Esophagus muscularis mucosa (tissue), 4 donors: ENCODE measurements around the gene CTSW. TPM values are rescaled to one million over a fixed set of nuclear protein-coding genes. Genes with fewer than 3 reads are reported as not detected.
A peak's percentile ranks its signal among the peaks of the same experiment; 100 is the strongest.

Experiments used
- DNase-seq: peaks from one replicate; pipeline ENCODE4 v3.0.0-alpha.2; 2017; ENCODE audit errors: extremely low spot score
- H3K27ac ChIP-seq, 4 donors: fragments of 200-600 bp; sonication (generic); replicated peaks in 1 of 4; 1 replicate in 3 of 4; 2 replicates in 1 of 4; pipeline ENCODE4 v1.5.1; 2016 to 2019; ENCODE audit warnings: mild to moderate bottlenecking in 1 of 4
- H3K27me3 ChIP-seq, 4 donors: fragments of 200-600 bp; sonication (generic); one replicate each; pipeline versions ENCODE4 v1.5.1 to v1.6.0; 2016 to 2019
- H3K36me3 ChIP-seq, 4 donors: fragments of 200-600 bp; sonication (generic); one replicate each; pipeline ENCODE4 v1.5.1; 2016 to 2019
- H3K4me1 ChIP-seq, 4 donors: fragments of 200-600 bp; sonication (generic); one replicate each; pipeline ENCODE4 v1.5.1; 2016 to 2019
- H3K4me3 ChIP-seq, 4 donors: fragments of 200-600 bp; sonication (generic); 1 replicate in 2 of 4; 2 replicates in 2 of 4; pipeline ENCODE4 v1.5.1; 2016 to 2019; ENCODE audit warnings: mild to moderate bottlenecking in 4 of 4, moderate library complexity in 1 of 4
- H3K9me3 ChIP-seq, 4 donors: fragments of 200-600 bp; sonication (generic); 1 replicate in 3 of 4; 2 replicates in 1 of 4; pipeline ENCODE4 v1.5.1; 2016 to 2019
- EP300 ChIP-seq: sonication (generic); formaldehyde crosslinking; IDR thresholded peaks from one replicate; pipeline ENCODE4 v1.6.1; 2017; ENCODE audit warnings: antibody characterized with exemption
- POLR2A ChIP-seq: fragments of 450-650 bp; IDR thresholded peaks from one replicate; pipeline ENCODE4 v1.6.1; 2017; ENCODE audit warnings: antibody characterized with exemption, moderate library complexity, mild to moderate bottlenecking, low read depth
- POLR2AphosphoS5 ChIP-seq, 2 donors: sonication (generic); formaldehyde crosslinking; IDR thresholded peaks; one replicate each; pipeline ENCODE4 v1.6.1; 2017; ENCODE audit warnings: antibody characterized with exemption in 2 of 2
- WGBS: methylation state at CpG from one replicate; pipeline ENCODE4 v1.1.5; 2018; 5-methylcytosine and 5-hydroxymethylcytosine counted together
- intact Hi-C: fragments of 100-400 bp; cut with DNase I; formaldehyde crosslinking; loops from one replicate; pipeline ENCODE4 v1.15.1; 2023
- total RNA-seq, 4 donors: library from RNA; depleted of rRNA; stranded (reverse); fragments of >200 nt; gene quantifications; one replicate each; pipeline versions ENCODE4 v1.1.0 to v1.2.1, GENCODE V29; 2016
- TF ChIP-seq, protein P1 (sequence below), 3 experiments: fragments of 200-600 bp in 2 of 3; fragments of 450-650 bp in 1 of 3; sonication (generic) in 2 of 3; IDR thresholded peaks; one replicate each; pipeline ENCODE4 v1.5.1; 2017 to 2019; ENCODE audit warnings: antibody characterized with exemption in 3 of 3, mild to moderate bottlenecking in 2 of 3, moderate library complexity in 1 of 3

Gene CTSW
- total RNA-seq, 4 donors from 2014 or later = 0.83 to 2.7 (median 1.5) TPM

GRCh38 chr11:65861533-65862183 is 18.0 kb upstream of the CTSW start:
- Histone ChIP-seq H3K4me3 (peak overlapping the region; percentile 98 to 100 (median 99)), H3K4me1 (peaks cover 24 to 60% (median 48%) of the 10 kb centered on the region in 4 donors), H3K9me3 (no peaks in the 10 kb centered on the region), H3K36me3 (peaks cover 35 to 56% (median 51%) of the 10 kb centered on the region in 4 donors), H3K27me3 (no peaks in the 10 kb centered on the region), H3K27ac (peak overlapping the region; percentile 98 to 100 (median 98))
- intact Hi-C loops = no loop called here
- TF ChIP-seq EP300 = no peak
- no peak for TF ChIP-seq POLR2AphosphoS5 (IDR thresholded peaks at IDR 0.05)
- no peak for TF ChIP-seq POLR2A
- TF ChIP-seq, protein P1, sequence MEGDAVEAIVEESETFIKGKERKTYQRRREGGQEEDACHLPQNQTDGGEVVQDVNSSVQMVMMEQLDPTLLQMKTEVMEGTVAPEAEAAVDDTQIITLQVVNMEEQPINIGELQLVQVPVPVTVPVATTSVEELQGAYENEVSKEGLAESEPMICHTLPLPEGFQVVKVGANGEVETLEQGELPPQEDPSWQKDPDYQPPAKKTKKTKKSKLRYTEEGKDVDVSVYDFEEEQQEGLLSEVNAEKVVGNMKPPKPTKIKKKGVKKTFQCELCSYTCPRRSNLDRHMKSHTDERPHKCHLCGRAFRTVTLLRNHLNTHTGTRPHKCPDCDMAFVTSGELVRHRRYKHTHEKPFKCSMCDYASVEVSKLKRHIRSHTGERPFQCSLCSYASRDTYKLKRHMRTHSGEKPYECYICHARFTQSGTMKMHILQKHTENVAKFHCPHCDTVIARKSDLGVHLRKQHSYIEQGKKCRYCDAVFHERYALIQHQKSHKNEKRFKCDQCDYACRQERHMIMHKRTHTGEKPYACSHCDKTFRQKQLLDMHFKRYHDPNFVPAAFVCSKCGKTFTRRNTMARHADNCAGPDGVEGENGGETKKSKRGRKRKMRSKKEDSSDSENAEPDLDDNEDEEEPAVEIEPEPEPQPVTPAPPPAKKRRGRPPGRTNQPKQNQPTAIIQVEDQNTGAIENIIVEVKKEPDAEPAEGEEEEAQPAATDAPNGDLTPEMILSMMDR (IDR thresholded peaks at IDR 0.05) = no peak
- DNase-seq = no peak
- 81% methylated on average over 12 of the region's 13 CpGs for WGBS

- peak overlapping the region; percentile 98 to 100 (median 98) for H3K27ac ChIP-seq
- H3K4me3 ChIP-seq = peak overlapping the region in 1 of 4 donors; percentile 98
- peaks cover 22 to 62% (median 46%) of the 10 kb centered on the region in 4 donors for H3K4me1 ChIP-seq
- no peaks in the 10 kb centered on the region for H3K27me3 ChIP-seq
- no peak for DNase-seq
- intact Hi-C loops = no loop called here
- no peaks in the 10 kb centered on the region for H3K9me3 ChIP-seq
- TF ChIP-seq EP300 (no peak), POLR2A (no peak), POLR2AphosphoS5 (IDR thresholded peaks at IDR 0.05) (no peak)
- TF ChIP-seq, protein P1 (IDR thresholded peaks at IDR 0.05) = no peak
- WGBS = 87% methylated on average over 4 of the region's 5 CpGs
- peaks cover 35 to 60% (median 57%) of the 10 kb centered on the region in 4 donors for H3K36me3 ChIP-seq
Measured at GRCh38 chr11:65862191-65862735, 17.4 kb upstream of the CTSW start.

DNA sequence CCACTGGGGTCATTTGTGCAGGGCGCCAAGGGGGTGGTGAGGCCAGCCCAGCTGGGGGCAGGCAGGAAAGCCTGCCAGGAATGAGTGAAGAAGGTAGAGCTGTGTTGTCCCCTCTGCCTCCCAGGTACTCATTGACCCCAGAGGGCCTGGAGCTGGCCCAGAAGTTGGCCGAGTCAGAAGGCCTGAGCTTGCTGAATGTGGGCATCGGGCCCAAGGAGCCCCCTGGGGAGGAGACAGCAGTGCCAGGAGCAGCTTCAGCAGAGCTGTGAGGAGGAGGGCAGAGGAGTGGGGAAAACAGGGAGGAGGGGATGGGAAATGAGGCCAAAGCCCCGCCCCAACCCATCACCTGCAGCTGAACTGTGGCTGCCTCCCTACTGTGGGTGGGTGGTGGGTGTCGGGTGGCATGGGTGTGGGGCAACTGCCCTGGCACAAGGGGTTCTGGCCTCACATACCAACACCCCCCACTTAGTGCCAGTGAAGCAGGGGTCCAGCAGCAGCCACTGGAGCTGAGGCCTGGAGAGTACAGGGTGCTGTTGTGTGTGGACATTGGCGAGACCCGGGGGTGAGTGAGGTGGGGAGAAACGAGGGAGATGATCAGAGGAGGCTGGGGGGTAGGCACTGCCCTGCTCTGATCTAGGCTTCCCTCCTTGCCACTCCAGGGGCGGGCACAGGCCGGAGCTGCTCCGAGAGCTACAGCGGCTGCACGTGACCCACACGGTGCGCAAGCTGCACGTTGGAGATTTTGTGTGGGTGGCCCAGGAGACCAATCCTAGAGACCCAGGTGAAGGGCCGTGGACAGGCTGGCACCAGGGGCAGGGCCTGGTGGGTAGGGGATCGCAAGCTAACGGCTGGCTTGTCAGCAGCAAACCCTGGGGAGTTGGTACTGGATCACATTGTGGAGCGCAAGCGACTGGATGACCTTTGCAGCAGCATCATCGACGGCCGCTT is 16.4 kb upstream of the CTSW start:
- Histone ChIP-seq H3K4me3 (no peak overlapping the region), H3K9me3 (no peaks in the 10 kb centered on the region), H3K27ac (peak overlapping the region; percentile 98 to 100 (median 98)), H3K27me3 (no peaks in the 10 kb centered on the region), H3K36me3 (peaks cover 35 to 69% (median 66%) of the 10 kb centered on the region in 4 donors), H3K4me1 (peaks cover 22 to 71% (median 56%) of the 10 kb centered on the region in 4 donors)
- 75% methylated on average over 8 of the region's 24 CpGs for WGBS
- intact Hi-C loops = no loop called here
- no peak for DNase-seq
- TF ChIP-seq, protein P1 (IDR thresholded peaks at IDR 0.05) = no peak
- TF ChIP-seq POLR2A (no peak), POLR2AphosphoS5 (IDR thresholded peaks at IDR 0.05) (no peak), EP300 (no peak)

DNA sequence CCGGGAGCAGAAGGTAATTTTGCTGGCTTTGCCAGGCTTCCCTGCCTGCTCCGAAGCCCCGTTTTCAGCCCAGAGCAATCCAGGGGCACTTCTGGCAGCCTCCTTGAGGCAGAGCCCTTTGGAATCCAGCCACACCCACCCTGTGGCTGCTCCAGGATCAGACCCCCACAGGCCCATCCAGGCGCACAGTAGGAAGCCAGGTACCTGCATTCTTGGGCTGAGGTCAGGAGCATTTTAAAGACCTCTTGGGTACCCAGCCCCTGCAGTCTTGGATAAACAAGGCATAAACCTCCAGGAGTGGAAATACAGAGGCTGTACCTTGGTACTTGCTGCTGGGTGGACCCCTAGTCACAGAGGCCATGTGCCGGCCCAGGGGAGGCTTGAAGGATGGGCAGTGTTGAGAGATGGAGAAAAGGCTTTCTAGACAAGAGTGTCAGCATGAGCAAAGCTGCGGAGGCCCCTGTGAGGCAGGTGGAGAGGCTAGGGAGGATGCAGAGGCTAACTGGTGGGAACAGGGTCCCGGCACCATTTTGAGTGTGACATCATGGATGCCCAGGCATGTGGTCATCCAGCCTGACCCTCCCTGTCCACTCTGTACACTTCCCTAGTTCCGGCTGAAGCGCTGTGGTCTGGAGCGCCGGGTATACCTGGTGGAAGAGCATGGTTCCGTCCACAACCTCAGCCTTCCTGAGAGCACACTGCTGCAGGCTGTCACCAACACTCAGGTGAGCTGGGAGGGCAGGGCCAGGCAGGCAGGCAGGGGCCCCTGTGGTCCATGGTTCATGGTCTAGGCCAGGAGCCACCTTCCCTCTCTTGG is 15.5 kb upstream of the CTSW start:
- intact Hi-C loops = no loop called here
- Histone ChIP-seq H3K9me3 (no peaks in the 10 kb centered on the region), H3K4me3 (no peak overlapping the region), H3K36me3 (peaks cover 35 to 77% (median 74%) of the 10 kb centered on the region in 4 donors), H3K27ac (peak overlapping the region in 2 of 4 donors; percentile 98 to 100), H3K4me1 (peaks cover 22 to 74% (median 50%) of the 10 kb centered on the region in 4 donors), H3K27me3 (no peaks in the 10 kb centered on the region)
- TF ChIP-seq EP300 (no peak), POLR2AphosphoS5 (IDR thresholded peaks at IDR 0.05) (peak in 1 of 2 donors; percentile 4)
- DNase-seq = no peak
- WGBS = 87% methylated on average over 7 of the region's 12 CpGs
